ENCODE data around the gene NMNAT2. TPM values are rescaled to one million over a fixed set of nuclear protein-coding genes. Genes with fewer than 3 reads are reported as not detected.

The NMNAT2 gene
- total and polyA plus RNA-seq, 2 of the 8 experiments (the other 6 are each of a cell fraction or from before 2014, with no cell fraction given) = 6.5 to 20.9 TPM

DNA sequence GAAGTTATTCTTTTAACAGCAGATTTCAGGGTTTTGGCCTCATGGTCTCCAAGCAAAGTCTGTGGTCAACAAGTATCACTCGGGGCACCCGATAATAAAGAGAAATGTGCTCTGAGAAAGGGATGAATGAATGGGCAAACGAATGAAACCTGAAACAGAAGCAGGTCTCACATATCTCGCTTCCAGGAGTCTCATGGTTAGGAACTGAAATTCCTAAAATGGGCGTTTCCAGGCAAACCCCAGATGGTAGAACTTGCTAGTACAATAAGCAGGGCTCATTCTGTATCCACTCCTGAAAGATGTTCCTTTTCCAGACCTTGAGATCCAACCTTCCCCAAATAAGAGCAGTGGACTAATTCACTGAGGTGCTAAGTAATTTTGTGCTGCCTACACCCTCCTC, 144.9 kb downstream of the NMNAT2 start:
- H3K23me2 ChIP-seq (ENCODE audit: low read depth, low read length) = no peaks in the 10 kb centered on the region
- DNase-seq (ENCODE audit: low read depth in 1 of 2, low spot score in 2 of 2) (no peak), FAIRE-seq (no peak)
- no peak overlapping the region for H3K23ac ChIP-seq (ENCODE audit: insufficient read length)
- no peak overlapping the region for H3K18ac ChIP-seq (ENCODE audit: extremely low read depth, low read length)
- no peaks in the 10 kb centered on the region for H3K36me3 ChIP-seq (ENCODE audit: control insufficient read depth in 2 of 4, insufficient read depth in 4 of 4, low read length in 3 of 4)
- peaks cover 0 to 3% (median under 1%) of the 10 kb centered on the region in 4 experiments; a peak in 3 of 7 replicates for H3K4me1 ChIP-seq (replicated peaks in 1 of 4; ENCODE audit: control insufficient read depth in 3 of 4, insufficient read depth in 4 of 4, low read length in 3 of 4)
- ChIA-PET POLR2A (ENCODE audit: partially characterized antibody) (no interaction called here), CTCF (ENCODE audit: partially characterized antibody) (interaction anchor here (1.0 to 2.0 kb wide), 9 partner anchors 8 to 200 kb away, joined by 3 to 5 read pairs (median 3); no protein-coding TSS in a partner anchor)
- no peak overlapping the region for H3K56ac ChIP-seq (replicated peaks; ENCODE audit: insufficient read length, low read depth, low read length)
- H3K27ac ChIP-seq (ENCODE audit: low read depth, low read length) = no peak overlapping the region
- TF ChIP-seq, protein P1, sequence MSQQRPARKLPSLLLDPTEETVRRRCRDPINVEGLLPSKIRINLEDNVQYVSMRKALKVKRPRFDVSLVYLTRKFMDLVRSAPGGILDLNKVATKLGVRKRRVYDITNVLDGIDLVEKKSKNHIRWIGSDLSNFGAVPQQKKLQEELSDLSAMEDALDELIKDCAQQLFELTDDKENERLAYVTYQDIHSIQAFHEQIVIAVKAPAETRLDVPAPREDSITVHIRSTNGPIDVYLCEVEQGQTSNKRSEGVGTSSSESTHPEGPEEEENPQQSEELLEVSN (IDR thresholded peaks at IDR 0.05) = no peak
- TF ChIP-seq POLR2AphosphoS5 (IDR thresholded peaks at IDR 0.05; ENCODE audit: low read depth, low read length) (no peak), CEBPB (IDR thresholded peaks at IDR 0.05; ENCODE audit: low read depth, low read length) (no peak), BRCA1 (IDR thresholded peaks at IDR 0.05; ENCODE audit: low read depth, low read length) (no peak), RBBP5 (IDR thresholded peaks at IDR 0.05; ENCODE audit: borderline replicate concordance, low read depth, low read length) (no peak), GABPA (IDR thresholded peaks at IDR 0.05; ENCODE audit: borderline replicate concordance, insufficient read depth, low read length) (no peak)
- TF ChIP-seq, protein P2, sequence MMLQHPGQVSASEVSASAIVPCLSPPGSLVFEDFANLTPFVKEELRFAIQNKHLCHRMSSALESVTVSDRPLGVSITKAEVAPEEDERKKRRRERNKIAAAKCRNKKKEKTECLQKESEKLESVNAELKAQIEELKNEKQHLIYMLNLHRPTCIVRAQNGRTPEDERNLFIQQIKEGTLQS (IDR thresholded peaks at IDR 0.05; ENCODE audit: insufficient read depth, low read depth, low read length) = no peak
- 74% methylated on average over 5 of the region's 5 CpGs; no CpG with 5 or more reads in 1 of the 2 experiments for WGBS, 2 experiments (ENCODE audit: extremely low coverage in 1 of 2, insufficient coverage in 1 of 2, insufficient read length in 1 of 2, insufficient replicate concordance in 2 of 2, low coverage in 1 of 2, low lambda C conversion rate in 2 of 2, missing lambda C conversion rate in 1 of 2)
- no peaks in the 10 kb centered on the region for H4K20me1 ChIP-seq (replicated peaks in 1 of 2; ENCODE audit: control insufficient read depth in 1 of 2, insufficient read depth in 2 of 2, low read length in 2 of 2)
- H2BK5ac ChIP-seq (ENCODE audit: low read depth, low read length) = no peak overlapping the region
- no peak overlapping the region for H2AK5ac ChIP-seq (ENCODE audit: low read depth, low read length)
- no peak overlapping the region for H2AFZ ChIP-seq (ENCODE audit: low read length)
- H3K9me3 ChIP-seq (ENCODE audit: insufficient read depth in 2 of 2, low read depth in 1 of 2, low read length in 1 of 2) = no peaks in the 10 kb centered on the region
- H2BK15ac ChIP-seq (ENCODE audit: low read length) = no peak overlapping the region
- H3K79me2 ChIP-seq (ENCODE audit: control insufficient read depth in 1 of 2, insufficient read depth in 2 of 2, low read length in 2 of 2) = no peaks in the 10 kb centered on the region
- H3K4me3 ChIP-seq (ENCODE audit: extremely low read depth in 1 of 4, insufficient read depth in 2 of 4, low read depth in 3 of 4, low read length in 4 of 4) = no peak overlapping the region
- no peak overlapping the region for H3K9ac ChIP-seq (replicated peaks in 1 of 4; ENCODE audit: extremely low read depth in 1 of 4, low read depth in 3 of 4, low read length in 3 of 4)
- no peak overlapping the region for H2BK20ac ChIP-seq (ENCODE audit: low read length)
- no peak overlapping the region for H2BK120ac ChIP-seq (replicated peaks; ENCODE audit: low read depth, low read length)
- no peak overlapping the region for H3K14ac ChIP-seq (ENCODE audit: insufficient read length)
- no peaks in the 10 kb centered on the region for H3K27me3 ChIP-seq (replicated peaks in 1 of 4; ENCODE audit: control insufficient read depth in 3 of 4, extremely low read depth in 1 of 4, insufficient read depth in 3 of 4, low read length in 3 of 4)
- no peak overlapping the region for H3K4me2 ChIP-seq (ENCODE audit: insufficient read depth in 1 of 2, low read depth in 2 of 2, low read length in 2 of 2)
- H4K5ac ChIP-seq (ENCODE audit: insufficient read length, low read depth, low read length) = no peak overlapping the region
- no peak overlapping the region for H2BK12ac ChIP-seq (ENCODE audit: low read depth, low read length)
- no peak overlapping the region for H3K4ac ChIP-seq (replicated peaks; ENCODE audit: insufficient read length, low read depth, low read length)
- no peak overlapping the region for H4K8ac ChIP-seq (ENCODE audit: extremely low read depth, insufficient read depth, low read length)
- H3K79me1 ChIP-seq (ENCODE audit: low read depth, low read length) = no peaks in the 10 kb centered on the region
- no peak overlapping the region for H4K91ac ChIP-seq (replicated peaks; ENCODE audit: insufficient read length, low read length)
